ENCODE data around the gene PHKG2.

PHKG2 gene

DNA sequence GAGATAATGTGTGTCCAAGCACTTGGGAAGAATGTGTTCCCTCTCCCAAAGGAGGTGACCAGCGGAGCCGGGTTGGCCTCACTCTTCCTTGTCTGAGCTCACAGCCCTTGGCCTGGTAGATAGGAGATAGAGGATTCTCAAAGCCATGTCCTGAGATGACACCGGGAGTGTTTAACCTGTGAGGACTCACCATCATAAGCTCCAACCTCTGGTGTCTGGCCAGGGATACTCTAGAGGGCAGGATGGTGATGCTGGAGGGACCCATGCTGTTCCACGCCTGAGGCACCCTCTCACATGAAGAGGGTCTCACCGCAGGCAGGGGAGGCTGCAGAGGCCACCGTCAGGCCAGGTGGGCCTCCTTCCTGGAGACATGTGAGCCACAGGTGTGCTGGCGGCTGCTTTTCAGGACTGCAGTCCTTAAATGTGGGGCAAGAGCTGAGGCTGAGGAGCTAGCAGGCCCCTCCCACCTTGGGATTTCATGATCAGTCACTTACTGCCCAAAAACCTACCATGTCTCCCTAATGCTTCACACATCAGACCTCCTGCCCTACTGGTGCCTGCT lies 45.4 kb downstream of the PHKG2 start:
- in situ Hi-C loops (cut with MboI; ENCODE audit: low sequenced_read_pairs), result no loop called here

DNA sequence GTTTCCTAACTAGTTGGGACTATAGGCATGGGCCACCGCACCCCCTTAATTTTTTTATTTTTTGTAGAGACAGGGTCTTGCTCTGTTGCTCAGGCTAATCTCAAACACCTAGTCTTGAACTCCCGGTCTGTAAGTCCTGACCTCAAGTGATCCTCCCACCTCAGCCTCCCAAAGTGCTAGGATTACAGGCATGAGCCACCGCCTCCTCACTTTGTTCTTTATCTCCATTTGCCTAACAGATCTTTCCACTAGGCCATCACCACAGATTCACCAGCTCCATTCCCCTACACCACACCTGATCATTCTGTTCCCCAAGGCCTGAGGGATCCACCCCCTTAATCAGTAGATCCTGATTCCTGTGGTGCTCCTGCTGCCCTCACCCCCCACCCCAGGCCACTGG lies 46.4 kb downstream of the PHKG2 start:
- in situ Hi-C loops (cut with MboI; ENCODE audit: low sequenced_read_pairs), result no loop called here

DNA sequence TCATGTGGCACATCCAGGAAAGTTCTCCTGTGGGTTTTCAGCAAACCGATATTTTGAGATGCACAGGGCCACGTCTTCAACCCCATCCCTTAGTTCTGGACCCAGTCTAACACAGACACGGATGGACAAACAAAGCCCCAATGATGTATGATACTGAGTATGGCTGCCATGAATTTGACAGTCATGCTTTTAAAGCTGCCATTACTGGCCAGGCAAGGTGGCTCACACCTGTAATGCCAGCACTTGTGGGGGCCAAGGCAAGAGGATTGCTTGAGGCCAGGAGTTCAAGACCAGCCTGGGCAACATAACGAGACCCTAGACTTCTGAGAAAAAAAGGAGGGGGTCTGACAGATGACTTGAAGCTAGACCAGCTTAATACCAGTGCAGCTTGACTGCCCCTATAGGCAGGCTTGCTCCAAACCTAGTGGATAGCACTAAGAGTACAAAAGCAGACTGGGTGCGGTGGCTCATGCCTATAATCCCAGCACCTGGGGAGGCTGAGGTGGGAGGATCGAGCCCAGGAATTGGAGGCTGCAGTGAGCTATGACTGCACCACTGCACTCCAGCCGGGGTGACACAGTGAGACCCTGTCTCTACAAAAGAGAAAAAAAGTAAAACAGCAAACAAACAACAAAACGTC lies 49.6 kb downstream of the PHKG2 start:
- in situ Hi-C loops (cut with MboI; ENCODE audit: low sequenced_read_pairs), result no loop called here
